Astrocyte (in vitro differentiated cells and primary cell): ENCODE data around the gene OR4M1. TPM values are rescaled to one million over a fixed set of nuclear protein-coding genes. Genes with fewer than 3 reads are reported as not detected.

ENCODE experiments used
- DNase-seq: peaks from one replicate; pipeline ENCODE4 v3.0.0-alpha.2; 2010; ENCODE audit warnings: low read depth
- FAIRE-seq: peaks from 2 replicates; lab custom pipeline; 2011; peaks lifted over from hg19 to GRCh38; lab: Jason Lieb, UNC
- H2AFZ ChIP-seq: 2 replicates; pipeline ENCODE4 v1.6.0; 2012; ENCODE audit warnings: low read depth, low read length, inconsistent platforms
- H3K27ac ChIP-seq: 2 replicates; pipeline ENCODE4 v1.5.1; 2011; ENCODE audit warnings: low read depth, low read length, inconsistent platforms
- H3K27me3 ChIP-seq: 2 replicates; pipeline ENCODE4 v1.6.0; 2011; ENCODE audit warnings: low read length, inconsistent platforms; ENCODE audit not compliant: insufficient read depth
- H3K36me3 ChIP-seq: 2 replicates; pipeline ENCODE4 v1.5.1; 2011; ENCODE audit warnings: low read length, inconsistent platforms; ENCODE audit not compliant: insufficient read depth
- H3K4me1 ChIP-seq: 2 replicates; pipeline ENCODE4 v1.5.1; 2011; ENCODE audit warnings: low read length, inconsistent platforms; ENCODE audit not compliant: insufficient read depth
- H3K4me2 ChIP-seq: 2 replicates; pipeline ENCODE4 v1.6.0; 2012; ENCODE audit warnings: low read length, inconsistent platforms
- H3K4me3 ChIP-seq: 2 replicates; pipeline ENCODE4 v1.5.1; 2011; ENCODE audit warnings: low read depth, mild to moderate bottlenecking, low read length, inconsistent platforms; ENCODE audit not compliant: insufficient read depth
- H3K79me2 ChIP-seq: 2 replicates; pipeline ENCODE4 v1.6.0; 2012; ENCODE audit warnings: mild to moderate bottlenecking, low read length, inconsistent platforms; ENCODE audit not compliant: insufficient read depth
- H3K9ac ChIP-seq: 2 replicates; pipeline ENCODE4 v1.6.0; 2012; ENCODE audit warnings: mild to moderate bottlenecking, low read length, inconsistent platforms
- H3K9me3 ChIP-seq: 2 replicates; pipeline ENCODE4 v1.5.1; 2012; ENCODE audit warnings: low read depth, mild to moderate bottlenecking, low read length, inconsistent platforms; ENCODE audit not compliant: insufficient read depth
- H4K20me1 ChIP-seq: 2 replicates; pipeline ENCODE4 v1.6.0; 2012; ENCODE audit warnings: low read length, inconsistent platforms; ENCODE audit not compliant: insufficient read depth
- H3K27ac Mint-ChIP-seq: one replicate; pipeline ENCODE4 v1.8.0; 2021; ENCODE audit warnings: mild to moderate bottlenecking, mixed read lengths; ENCODE audit not compliant: unreplicated experiment
- H3K27me3 Mint-ChIP-seq: one replicate; pipeline ENCODE4 v1.8.0; 2021; ENCODE audit warnings: low read depth, mixed read lengths; ENCODE audit not compliant: unreplicated experiment
- H3K36me3 Mint-ChIP-seq: one replicate; pipeline ENCODE4 v1.8.0; 2021; ENCODE audit warnings: low read depth, mixed read lengths; ENCODE audit not compliant: unreplicated experiment
- H3K4me1 Mint-ChIP-seq: one replicate; pipeline ENCODE4 v1.8.0; 2021; ENCODE audit warnings: low read depth, mixed read lengths; ENCODE audit not compliant: unreplicated experiment
- H3K4me3 Mint-ChIP-seq: one replicate; pipeline ENCODE4 v1.8.0; 2021; ENCODE audit warnings: mild to moderate bottlenecking, moderate library complexity, mixed read lengths; ENCODE audit not compliant: unreplicated experiment
- H3K9me3 Mint-ChIP-seq: one replicate; pipeline ENCODE4 v1.8.0; 2021; ENCODE audit warnings: mild to moderate bottlenecking, mixed read lengths; ENCODE audit not compliant: unreplicated experiment
- CTCF ChIP-seq: IDR thresholded peaks from 2 replicates; pipeline ENCODE4 v1.5.1; 2011; ENCODE audit warnings: low read depth, mild to moderate bottlenecking, inconsistent platforms, low read length, moderate library complexity; ENCODE audit not compliant: insufficient read depth
- EZH2 ChIP-seq: IDR thresholded peaks from 2 replicates; pipeline ENCODE4 v1.6.1; 2012; ENCODE audit warnings: mild to moderate bottlenecking, low read length, inconsistent platforms; ENCODE audit not compliant: insufficient read depth
- total RNA-seq: library from RNA; stranded (reverse); gene quantifications from 2 replicates; pipeline ENCODE4 v1.2.1, GENCODE V29; 2021

The OR4M1 gene
- total RNA-seq, 1 donor from 2014 or later = not detected

- H3K27ac Mint-ChIP-seq = no peak overlapping the region
- Histone ChIP-seq H3K27me3 (no peaks in the 10 kb centered on the region), H3K4me2 (no peak overlapping the region), H3K27ac (no peak overlapping the region), H3K79me2 (no peaks in the 10 kb centered on the region), H3K9me3 (peaks cover 15% of the 10 kb centered on the region), H3K9ac (no peak overlapping the region), H3K4me1 (no peaks in the 10 kb centered on the region), H4K20me1 (no peaks in the 10 kb centered on the region), H3K36me3 (no peaks in the 10 kb centered on the region), H3K4me3 (no peak overlapping the region), H2AFZ (no peak overlapping the region)
- H3K4me1 Mint-ChIP-seq = no peaks in the 10 kb centered on the region
- DNase-seq (no peak), FAIRE-seq (no peak)
- H3K36me3 Mint-ChIP-seq = no peaks in the 10 kb centered on the region
- H3K4me3 Mint-ChIP-seq = no peak overlapping the region
- peaks cover 5% of the 10 kb centered on the region for H3K9me3 Mint-ChIP-seq
- TF ChIP-seq CTCF (no peak), EZH2 (no peak)
- no peaks in the 10 kb centered on the region for H3K27me3 Mint-ChIP-seq
Observed at GRCh38 chr14:19828314-19828713, 55.0 kb downstream of the OR4M1 start.

Other genes with a start within 250 kb of the OR4M1 start
- gene OR11H2, start 59.6 kb upstream of the OR4M1 start, total RNA-seq = not detected in 2 replicates
- not detected in 2 replicates for gene OR4Q3, start 29.9 kb upstream of the OR4M1 start, total RNA-seq
- not detected in 2 replicates for gene OR4N2, start 30.3 kb downstream of the OR4M1 start, total RNA-seq
- gene OR4K2, start 101.6 kb downstream of the OR4M1 start, total RNA-seq = not detected in 2 replicates
- not detected in 2 replicates for gene OR4K5, start 147.1 kb downstream of the OR4M1 start, total RNA-seq
- not detected in 2 replicates for gene OR4K1, start 157.4 kb downstream of the OR4M1 start, total RNA-seq
- gene OR4K15, start 202.1 kb downstream of the OR4M1 start, total RNA-seq = not detected in 2 replicates
- not detected in 2 replicates for gene OR4Q2, start 228.7 kb downstream of the OR4M1 start, total RNA-seq
- not detected in 2 replicates for gene OR4K14, start 245.8 kb downstream of the OR4M1 start, total RNA-seq